MG63 (cell line): ENCODE measurements around the gene PPM1N. TPM values are rescaled to one million over a fixed set of nuclear protein-coding genes. Genes with fewer than 3 reads are reported as not detected.
A peak's percentile ranks its signal among the peaks of the same experiment; 100 is the strongest.
"Not testable (repeated sequence)": the region's sequence is repeated elsewhere in the genome, so short reads cannot be mapped to it uniquely, and the experiment has no call there.

Experiments
- DNase-seq: peaks from one replicate; pipeline ENCODE4 v3.0.0-alpha.2; 2020
- H3K27me3 ChIP-seq: fragments of 250-450 bp; sonication (Bioruptor Pico); 2 replicates; pipeline ENCODE4 v1.5.1; 2020; ENCODE audit warnings: mild to moderate bottlenecking, moderate library complexity
- H3K36me3 ChIP-seq: fragments of 250-450 bp; sonication (Bioruptor Pico); 2 replicates; pipeline ENCODE4 v1.5.1; 2020; ENCODE audit warnings: mild to moderate bottlenecking, moderate library complexity
- H3K4me3 ChIP-seq: fragments of 250-450 bp; sonication (Bioruptor Pico); 2 replicates; pipeline ENCODE4 v1.5.1; 2020; ENCODE audit warnings: mild to moderate bottlenecking, moderate library complexity
- H3K9me3 ChIP-seq: fragments of 250-450 bp; sonication (Bioruptor Pico); 2 replicates; pipeline ENCODE4 v1.5.1; 2020; ENCODE audit warnings: mild to moderate bottlenecking, moderate library complexity
- total RNA-seq: library from RNA; depleted of rRNA; stranded (reverse); fragments of >200 nt; shearing (Covaris generic); gene quantifications from 2 replicates; pipeline ENCODE4 v1.2.3, GENCODE V29; 2014; ENCODE audit warnings: low replicate concordance

The PPM1N gene
- total RNA-seq, 1 experiment from 2014 or later, result 6.6 TPM

DNA sequence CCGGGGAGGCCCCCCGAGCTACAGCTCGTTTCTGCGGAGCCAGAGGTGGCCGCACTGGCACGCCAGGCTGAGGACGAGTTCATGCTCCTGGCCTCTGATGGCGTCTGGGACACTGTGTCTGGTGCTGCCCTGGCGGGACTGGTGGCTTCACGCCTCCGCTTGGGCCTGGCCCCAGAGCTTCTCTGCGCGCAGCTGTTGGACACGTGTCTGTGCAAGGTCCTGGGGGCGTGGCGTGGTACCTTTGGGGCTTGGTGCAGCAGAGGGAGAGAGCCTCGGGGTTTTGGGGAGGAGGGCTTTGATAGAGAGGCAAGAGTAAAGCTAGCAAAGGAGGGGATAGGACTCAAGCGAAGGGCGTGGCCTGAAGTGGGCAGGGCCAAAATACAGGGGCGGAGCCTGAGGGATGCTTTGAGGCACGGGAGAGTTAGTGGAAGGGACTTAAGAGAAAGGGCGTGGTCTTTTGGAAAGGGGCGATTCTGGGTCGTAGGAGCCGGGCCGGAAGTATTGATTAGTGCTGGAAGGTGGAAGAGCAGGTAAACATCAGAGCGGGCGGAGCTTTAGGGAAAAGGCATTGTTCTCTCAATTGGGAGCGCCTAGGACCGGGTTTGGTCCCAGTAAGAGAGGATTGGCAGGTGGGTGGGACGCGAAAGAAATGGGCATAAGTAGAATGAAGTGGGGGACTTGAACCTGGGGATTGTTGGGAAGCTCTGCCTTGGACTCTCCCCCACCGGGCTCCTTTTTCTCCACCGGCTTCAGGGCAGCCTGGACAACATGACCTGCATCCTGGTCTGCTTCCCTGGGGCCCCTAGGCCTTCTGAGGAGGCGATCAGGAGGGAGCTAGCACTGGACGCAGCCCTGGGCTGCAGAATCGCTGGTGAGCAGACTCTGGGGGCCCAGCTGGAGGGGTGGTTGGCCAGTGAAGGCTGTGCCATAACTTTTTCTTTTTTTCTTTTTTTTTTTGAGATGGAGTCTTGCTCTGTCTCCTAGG, 1.2 kb downstream of the PPM1N start:
- Histone ChIP-seq H3K36me3 (no peaks in the 10 kb centered on the region), H3K9me3 (no peaks in the 10 kb centered on the region), H3K27me3 (peaks cover 16% of the 10 kb centered on the region), H3K4me3 (no peak overlapping the region)
- peak; percentile 28 for DNase-seq

DNA sequence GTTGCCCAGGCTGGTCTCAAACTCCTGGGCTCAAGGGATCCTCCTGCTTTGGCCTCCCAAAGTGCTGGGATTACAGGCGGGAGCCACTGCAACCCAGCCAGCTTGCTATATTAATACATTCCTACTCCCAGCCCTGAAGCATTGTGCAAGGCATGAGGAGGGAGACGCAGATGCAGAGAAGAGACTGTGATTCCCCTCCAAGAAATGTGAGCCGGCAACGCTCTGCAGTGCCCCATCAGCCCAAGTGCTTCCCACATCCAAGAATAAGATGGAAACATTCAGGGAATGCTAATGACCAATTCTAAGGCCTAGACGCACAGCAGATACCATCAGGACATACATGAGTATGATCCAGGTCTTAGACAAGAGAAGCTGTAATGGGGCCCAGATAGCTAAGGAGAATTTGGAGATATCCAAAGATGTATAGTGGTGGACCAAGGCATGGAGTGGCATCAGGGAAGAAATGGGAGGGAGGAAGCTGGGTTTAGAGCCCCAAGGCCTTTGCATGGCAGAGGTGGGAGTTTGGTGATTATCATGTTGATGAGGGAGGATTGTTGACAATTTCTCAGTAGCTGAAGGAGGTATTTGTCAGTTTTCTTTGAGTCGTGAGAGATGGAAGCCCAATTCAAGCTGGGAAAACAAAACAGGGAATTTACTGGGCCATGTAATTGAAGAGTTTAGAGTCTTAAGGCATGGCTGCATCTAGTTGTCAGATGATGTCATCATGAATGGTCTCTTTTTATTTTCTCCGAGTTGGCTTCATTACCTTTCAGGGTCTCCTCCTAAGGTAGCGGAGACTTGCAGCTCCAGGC, 2.9 kb downstream of the PPM1N start:
- no peak for DNase-seq
- H3K4me3 ChIP-seq, result no peak overlapping the region
- peaks cover 6% of the 10 kb centered on the region for H3K27me3 ChIP-seq
- H3K9me3 ChIP-seq, result no peaks in the 10 kb centered on the region
- H3K36me3 ChIP-seq, result no peaks in the 10 kb centered on the region

DNA sequence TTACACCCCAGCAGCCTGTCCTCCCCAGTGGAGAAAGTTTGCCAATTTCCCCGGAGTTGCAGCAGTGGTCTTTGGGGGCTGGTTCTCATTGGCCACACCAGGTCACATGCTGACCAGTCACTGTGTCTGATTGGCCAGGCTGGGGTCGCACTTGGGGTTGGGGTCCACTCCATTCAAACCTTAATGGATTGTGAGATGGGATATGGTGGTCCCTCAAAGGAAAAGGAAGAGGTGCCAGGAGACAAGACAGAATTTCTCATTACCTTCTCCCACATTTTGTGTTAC, 3.4 kb downstream of the PPM1N start:
- H3K36me3 ChIP-seq, result no peaks in the 10 kb centered on the region
- H3K9me3 ChIP-seq, result no peaks in the 10 kb centered on the region
- DNase-seq, result no peak
- peaks cover under 1% of the 10 kb centered on the region for H3K27me3 ChIP-seq
- H3K4me3 ChIP-seq, result no peak overlapping the region

DNA sequence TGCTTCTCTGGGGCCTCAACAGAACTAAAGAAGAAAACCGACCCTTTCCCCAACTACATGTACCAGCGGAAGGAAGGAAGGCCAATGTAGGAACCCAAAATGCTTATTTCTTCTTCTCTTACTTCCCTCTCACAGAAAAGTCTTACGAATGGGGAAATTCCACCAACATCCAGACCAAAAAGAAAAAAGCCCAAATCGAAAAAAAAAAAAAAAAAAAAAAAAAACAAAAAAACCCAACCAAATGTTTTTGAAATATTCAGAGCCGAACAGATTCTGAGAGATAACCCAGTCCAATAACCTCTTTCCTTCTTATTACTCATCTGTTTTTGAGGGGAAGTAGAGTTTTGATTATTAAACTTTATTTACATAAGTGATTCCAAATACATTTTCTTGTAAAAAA, 3.9 kb downstream of the PPM1N start:
- DNase-seq, result no peak
- no peaks in the 10 kb centered on the region for H3K9me3 ChIP-seq
- H3K4me3 ChIP-seq, result no peak overlapping the region

DNA sequence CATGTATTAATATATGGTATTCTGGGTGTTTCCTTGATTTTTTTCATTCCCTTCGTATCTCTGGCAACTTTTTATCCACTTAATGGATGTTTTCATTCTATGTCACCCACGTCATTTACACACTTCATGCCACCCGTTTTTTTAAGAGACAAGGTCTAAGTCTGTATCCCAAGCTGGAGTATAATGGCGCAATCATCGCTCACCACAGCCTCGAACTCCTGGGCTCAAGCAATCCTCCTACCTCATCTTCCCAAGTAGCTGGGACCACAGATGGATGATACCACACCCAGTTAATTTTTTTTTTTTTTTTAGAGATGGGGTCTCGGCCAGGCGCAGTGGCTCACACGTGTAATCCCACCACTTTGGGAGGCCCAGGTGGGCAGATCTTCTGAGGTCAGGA, 5.7 kb downstream of the PPM1N start:
- Histone ChIP-seq H3K9me3 (no peaks in the 10 kb centered on the region), H3K36me3 (peaks cover 4% of the 10 kb centered on the region; the same call in 1 of the 2 replicates)
- DNase-seq, result no peak

More for the DNA sequence above, 3.9 kb downstream of the PPM1N start:
- H3K27me3 ChIP-seq, result no peaks in the 10 kb centered on the region
- no peaks in the 10 kb centered on the region for H3K36me3 ChIP-seq

DNA sequence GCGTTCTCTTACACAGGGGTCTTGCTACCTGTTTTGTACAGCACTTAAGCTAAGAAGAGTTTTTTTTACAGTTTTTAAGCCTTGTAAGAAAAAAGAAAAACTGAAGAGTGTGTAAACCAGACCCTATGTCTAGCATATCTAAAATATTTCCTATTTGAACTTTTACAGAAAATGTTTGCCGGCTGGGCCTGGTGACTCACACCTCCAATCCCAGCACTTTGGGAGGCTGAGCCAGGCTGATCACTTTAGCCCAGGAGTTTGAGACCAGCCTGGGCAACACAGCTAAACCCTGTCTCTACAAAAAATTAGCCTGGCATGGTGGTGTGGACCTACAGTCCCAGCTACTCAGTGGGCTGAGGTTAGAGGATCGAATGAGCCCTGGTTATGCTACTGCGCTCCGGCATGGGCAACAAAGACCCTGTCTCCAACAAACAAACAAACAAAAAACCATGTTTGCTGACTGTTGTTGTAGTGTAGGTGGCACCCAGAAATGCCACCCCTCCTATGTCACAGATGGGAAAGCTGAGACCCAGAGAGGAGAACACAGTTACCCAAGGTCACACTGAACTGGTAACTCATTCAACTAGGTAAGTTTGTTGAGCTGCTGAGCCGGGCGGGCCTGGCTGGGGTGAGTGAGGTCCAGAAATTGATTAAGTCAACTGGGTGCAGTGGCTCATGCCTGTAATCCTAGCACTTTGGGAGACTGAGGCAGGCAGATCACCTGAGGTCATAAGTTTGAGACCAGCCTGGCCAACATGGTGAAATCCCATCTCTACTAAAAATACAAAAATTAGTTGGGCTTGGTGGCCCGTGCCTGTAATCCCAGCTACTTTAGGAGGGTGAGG, 7.1 kb downstream of the PPM1N start:
- Histone ChIP-seq H3K4me3 (no peak overlapping the region), H3K9me3 (no peaks in the 10 kb centered on the region), H3K36me3 (peaks cover 15% of the 10 kb centered on the region), H3K27me3 (no peaks in the 10 kb centered on the region)
- DNase-seq, result peak; percentile 54

More for the DNA sequence above, 5.7 kb downstream of the PPM1N start:
- no peaks in the 10 kb centered on the region for H3K27me3 ChIP-seq
- H3K4me3 ChIP-seq, result no peak overlapping the region

DNA sequence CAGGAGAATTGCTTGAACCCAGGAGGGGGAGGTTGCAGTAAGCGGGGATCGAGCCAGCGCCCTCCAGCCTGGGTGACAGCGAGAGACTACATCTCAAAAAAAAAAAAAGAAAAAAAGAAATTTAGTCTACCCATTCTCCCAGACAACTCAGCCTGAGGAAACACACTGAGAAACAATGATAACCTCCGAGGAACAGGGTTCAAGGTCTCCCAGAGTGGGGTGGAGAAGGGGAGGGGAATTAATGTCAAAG, 7.7 kb downstream of the PPM1N start:
- no peaks in the 10 kb centered on the region for H3K27me3 ChIP-seq
- peak overlapping the region; percentile 71 for H3K4me3 ChIP-seq
- H3K36me3 ChIP-seq, result peaks cover 20% of the 10 kb centered on the region
- H3K9me3 ChIP-seq, result no peaks in the 10 kb centered on the region
- no peak for DNase-seq

DNA sequence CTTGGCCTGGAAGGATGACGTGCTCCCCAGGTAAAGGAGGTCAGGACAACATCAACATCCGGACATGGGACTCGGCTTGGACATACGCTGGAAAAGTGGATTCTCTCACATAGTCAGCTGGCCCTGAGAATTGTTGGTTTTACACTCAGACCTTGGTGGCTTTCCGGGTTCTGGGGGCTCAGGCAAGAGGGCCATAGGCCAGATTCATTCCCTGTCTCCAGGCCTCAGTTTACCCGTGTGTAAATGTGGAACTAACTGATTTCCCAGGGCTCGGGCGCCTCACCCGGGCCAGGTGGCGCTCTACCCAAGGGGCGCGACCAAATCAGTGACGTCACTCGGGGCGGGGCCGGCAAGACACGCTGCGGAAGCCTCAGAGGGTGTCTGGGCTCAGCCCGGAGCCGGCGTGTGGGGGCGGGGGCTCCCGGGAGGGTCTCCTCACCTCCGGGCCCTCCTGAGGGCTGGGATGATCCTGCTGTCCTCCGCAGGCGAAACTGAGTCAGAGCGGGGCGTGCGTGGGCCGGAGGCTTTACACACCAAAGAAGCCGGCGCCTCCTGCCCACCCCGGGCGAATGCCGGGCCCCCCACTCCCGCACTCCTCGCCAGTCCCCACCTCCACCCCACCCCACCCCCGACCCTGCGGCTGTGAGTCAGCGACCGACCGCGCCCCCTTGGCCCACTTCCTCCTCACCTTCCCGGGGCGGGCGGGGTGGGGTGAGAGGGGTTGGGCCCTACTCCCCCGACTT, 8.2 kb downstream of the PPM1N start:
- Histone ChIP-seq H3K36me3 (peaks cover 25% of the 10 kb centered on the region), H3K9me3 (no peaks in the 10 kb centered on the region), H3K27me3 (no peaks in the 10 kb centered on the region), H3K4me3 (peak overlapping the region; percentile 71)
- DNase-seq, result peak; percentile 97

DNA sequence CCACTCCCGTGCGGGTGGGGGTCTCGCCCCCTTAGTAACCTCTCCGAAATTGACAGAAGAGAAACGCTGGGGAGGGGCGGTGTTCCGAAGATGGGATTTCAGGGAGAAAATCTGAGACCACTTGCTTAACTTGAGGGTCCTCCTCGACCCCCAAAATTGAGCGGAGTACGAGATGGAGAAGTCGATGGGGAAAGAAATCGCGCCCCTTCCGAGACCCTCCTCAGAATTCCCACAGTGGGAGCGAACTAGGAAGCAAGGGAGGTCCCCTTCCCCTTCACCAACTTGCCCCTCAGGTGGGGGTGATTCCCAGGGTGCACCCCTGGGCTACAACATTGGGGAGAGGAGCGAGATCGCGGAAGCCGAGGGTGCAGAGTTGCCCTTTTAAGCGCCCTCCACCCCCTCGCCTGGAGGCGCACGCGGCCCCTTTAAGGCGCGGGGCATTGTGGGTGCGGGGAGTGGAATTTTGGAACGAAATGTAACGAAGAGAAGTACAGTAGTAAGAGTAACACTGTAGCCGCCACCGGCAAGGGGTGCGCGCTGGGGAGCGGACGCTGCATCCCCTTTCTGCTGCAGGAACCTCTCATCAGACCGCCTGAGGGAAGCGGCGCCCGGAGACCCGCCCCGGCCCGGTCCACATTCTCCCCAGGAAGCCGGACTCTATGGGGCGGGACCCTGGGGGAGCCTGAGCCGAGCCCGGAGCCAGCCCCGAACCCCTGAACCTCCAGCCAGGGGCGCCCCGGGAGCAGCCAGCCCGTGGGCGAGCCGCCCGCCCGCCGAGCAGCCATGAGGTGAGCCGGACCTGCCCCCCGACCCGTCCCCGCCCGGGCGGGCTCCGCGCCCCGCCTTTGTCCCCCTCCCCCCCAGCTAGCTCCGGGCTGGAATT, 9.0 kb downstream of the PPM1N start, which contains the start of gene VASP:
TSS of gene VASP (plus strand) at position 491 of the 883 bp plus-strand sequence. CDS start at position 784, 293 bp downstream.
- DNase-seq, result peak; percentile 92
- Histone ChIP-seq H3K4me3 (peak within 1 kb of the TSS; percentile 71), H3K27me3 (no peaks in the 10 kb centered on the region), H3K9me3 (no peaks in the 10 kb centered on the region), H3K36me3 (peaks cover 30% of the 10 kb centered on the region)

DNA sequence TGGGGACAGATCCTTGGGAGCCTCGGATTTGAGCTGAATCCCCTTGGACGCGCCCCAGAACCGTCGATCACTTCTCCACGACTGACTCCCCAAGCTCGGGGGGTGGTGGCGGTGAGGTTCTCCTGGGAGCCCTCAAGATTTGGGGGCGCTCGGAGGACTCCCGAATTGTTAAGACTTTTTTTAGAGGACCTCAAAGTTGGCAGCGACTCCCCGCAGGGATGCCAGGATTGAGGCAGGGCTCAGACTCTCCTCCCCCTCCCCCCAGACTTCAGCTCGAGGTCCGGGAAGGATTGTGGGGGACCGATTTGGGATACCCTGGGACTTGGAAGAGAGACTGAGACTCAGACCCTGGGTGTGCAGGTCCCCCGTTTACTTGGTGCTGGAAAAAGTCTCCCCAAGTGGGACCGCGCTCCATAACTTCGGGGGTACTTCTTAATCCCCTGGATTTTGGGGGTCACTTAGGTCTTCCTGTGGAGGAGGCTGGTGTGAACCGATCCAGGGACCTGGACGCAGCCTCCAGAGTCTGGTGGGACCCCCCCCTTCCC, 9.7 kb downstream of the PPM1N start:
- H3K4me3 ChIP-seq, result peak overlapping the region; percentile 71
- peak; percentile 37 for DNase-seq
- no peaks in the 10 kb centered on the region for H3K9me3 ChIP-seq
- no peaks in the 10 kb centered on the region for H3K27me3 ChIP-seq
- peaks cover 30% of the 10 kb centered on the region for H3K36me3 ChIP-seq

DNA sequence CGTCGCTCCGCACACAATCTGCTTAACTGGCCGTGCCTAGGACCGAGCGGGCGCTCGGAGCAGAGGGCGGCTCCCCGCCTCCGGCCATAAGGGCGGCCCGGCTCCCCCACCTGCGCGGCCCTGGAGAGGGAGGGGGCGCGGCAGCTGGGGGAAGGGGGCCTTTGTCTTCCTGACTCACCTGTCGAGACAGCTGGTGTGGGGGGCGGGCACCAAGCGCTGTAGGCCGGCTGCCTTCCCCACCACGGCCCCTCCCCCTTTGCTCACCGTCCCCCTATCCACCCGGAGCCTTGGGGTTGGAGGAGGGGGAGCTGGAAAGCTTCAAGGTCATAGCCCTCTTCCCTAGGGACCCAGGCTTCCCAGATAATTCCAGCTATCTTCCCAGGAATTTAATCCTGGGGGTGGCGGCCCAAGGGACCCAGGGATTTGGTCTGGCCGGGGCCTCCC, 10.2 kb downstream of the PPM1N start:
- DNase-seq, result peak; percentile 47
- peaks cover 31% of the 10 kb centered on the region for H3K36me3 ChIP-seq
- H3K27me3 ChIP-seq, result no peaks in the 10 kb centered on the region
- H3K4me3 ChIP-seq, result peak overlapping the region; percentile 71
- no peaks in the 10 kb centered on the region for H3K9me3 ChIP-seq

DNA sequence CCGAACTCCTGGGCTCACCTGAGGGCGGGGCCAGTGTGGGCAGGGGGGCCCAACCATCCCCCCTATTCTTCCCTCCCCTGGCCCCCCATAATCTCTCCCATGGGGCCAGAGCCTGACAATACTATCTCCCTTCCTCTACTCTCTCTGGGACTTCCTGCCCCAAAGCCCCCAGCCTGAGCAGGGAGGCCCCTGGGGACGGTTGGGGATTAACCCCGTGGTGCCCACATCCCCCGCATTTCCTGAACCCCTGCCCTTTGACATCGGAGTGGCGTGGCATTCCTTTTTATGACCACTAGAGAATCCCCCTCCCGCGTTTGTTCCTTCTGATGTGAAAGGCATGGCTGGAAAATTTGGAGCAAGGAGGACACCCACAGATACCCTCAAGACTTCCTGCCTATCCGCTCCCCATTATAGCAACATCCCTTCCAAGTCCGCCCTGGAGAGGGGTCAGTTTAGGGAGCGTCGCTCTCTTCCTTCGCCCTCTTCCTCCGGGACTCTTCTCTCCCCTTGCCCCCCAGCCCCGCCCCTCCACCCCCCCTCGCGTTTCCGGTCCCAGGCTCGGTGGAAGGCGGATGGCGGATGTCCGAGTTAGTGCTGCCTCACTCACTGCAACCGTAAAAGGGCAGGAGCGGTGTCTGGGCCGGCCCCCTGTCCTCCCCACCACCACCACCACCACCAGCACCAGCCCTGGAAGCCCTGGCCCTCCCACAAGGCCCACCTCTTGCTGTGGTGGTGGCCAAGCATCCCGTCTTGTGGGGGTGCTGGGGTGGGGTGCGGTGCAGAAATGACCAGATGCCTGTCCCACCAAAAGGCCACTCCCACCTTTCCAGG, 10.8 kb downstream of the PPM1N start:
- peaks cover 37% of the 10 kb centered on the region for H3K36me3 ChIP-seq
- peak; percentile 80 for DNase-seq
- H3K27me3 ChIP-seq, result no peaks in the 10 kb centered on the region
- H3K4me3 ChIP-seq, result peak overlapping the region; percentile 71
- no peaks in the 10 kb centered on the region for H3K9me3 ChIP-seq

DNA sequence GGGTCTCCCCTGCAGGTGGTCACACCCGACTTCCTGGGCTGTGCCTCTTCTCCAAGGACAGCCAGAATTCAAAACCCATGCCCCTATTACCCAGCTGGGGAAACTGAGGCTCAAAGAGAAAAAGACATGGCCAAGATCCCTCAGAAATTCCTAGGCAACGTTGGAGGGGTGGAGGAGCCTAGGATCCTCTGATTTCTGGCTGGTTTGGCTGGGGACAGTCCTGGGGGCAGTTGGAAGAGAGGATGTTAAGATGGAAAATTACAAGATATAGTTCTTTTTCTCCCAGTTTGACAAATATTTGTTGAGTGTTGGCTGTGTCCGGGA, 11.4 kb downstream of the PPM1N start:
- peaks cover 43% of the 10 kb centered on the region for H3K36me3 ChIP-seq
- peak overlapping the region; percentile 71 for H3K4me3 ChIP-seq
- H3K9me3 ChIP-seq, result no peaks in the 10 kb centered on the region
- H3K27me3 ChIP-seq, result no peaks in the 10 kb centered on the region
- no peak for DNase-seq

DNA sequence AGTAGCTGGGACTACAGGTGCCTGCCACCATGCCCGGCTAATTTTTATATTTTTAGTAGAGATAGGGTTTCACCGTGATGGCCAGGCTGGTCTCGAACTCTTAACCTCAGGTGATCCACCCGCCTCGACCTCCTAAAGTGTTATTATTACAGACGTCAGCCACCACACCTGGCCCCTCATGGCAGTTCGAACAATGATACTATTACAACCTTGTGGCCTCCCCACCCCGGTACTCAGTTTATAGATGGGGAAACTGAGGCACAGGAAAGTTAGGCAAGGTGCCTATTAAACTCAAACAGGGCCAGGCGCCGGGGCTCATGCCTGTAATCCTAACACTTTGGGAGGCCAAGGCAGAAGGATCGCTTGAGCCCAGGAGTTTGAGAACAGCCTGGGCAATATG, 12.1 kb downstream of the PPM1N start:
- not testable (repeated sequence) for H3K4me3 ChIP-seq, DNase-seq, H3K27me3 ChIP-seq, H3K9me3 ChIP-seq
- peaks cover 50% of the 10 kb centered on the region for H3K36me3 ChIP-seq
